ENCODE measurements around the gene TTYH2.
A peak's percentile ranks its signal among the peaks of the same experiment; 100 is the strongest.
"Not testable (repeated sequence)": the region's sequence is repeated elsewhere in the genome, so short reads cannot be mapped to it uniquely, and the experiment has no call there.

Gene TTYH2

GRCh38 chr17:74267054-74267453, 53.7 kb downstream of the TTYH2 start:
- DNase-seq (ENCODE audit: low spot score) = not testable (repeated sequence)

- DNase-seq (ENCODE audit: low spot score) = no peak
Measured at GRCh38 chr17:74267579-74267978, 54.2 kb downstream of the TTYH2 start.

- DNase-seq (ENCODE audit: low spot score) = no peak
Measured at GRCh38 chr17:74267987-74268499, 54.7 kb downstream of the TTYH2 start.

- DNase-seq (ENCODE audit: low spot score) = no peak
Measured at GRCh38 chr17:74268558-74268957, 55.2 kb downstream of the TTYH2 start.

- no peak for DNase-seq (ENCODE audit: low spot score)
Measured at GRCh38 chr17:74270333-74270732, 57.0 kb downstream of the TTYH2 start.

GRCh38 chr17:74271281-74271680, 57.9 kb downstream of the TTYH2 start:
- no peak for DNase-seq (ENCODE audit: low spot score)

GRCh38 chr17:74271901-74272561, 58.7 kb downstream of the TTYH2 start:
- DNase-seq (ENCODE audit: low spot score) = peak; percentile 74

GRCh38 chr17:74272731-74273201, 59.4 kb downstream of the TTYH2 start:
- DNase-seq (ENCODE audit: low spot score) = no peak

GRCh38 chr17:74274060-74274708, 60.8 kb downstream of the TTYH2 start, which contains the start of gene DNAI2:
Gene DNAI2, plus strand, starts transcription at chr17:74274234. Its CDS starts 7,584 bp downstream, at chr17:74281818.
- DNase-seq (ENCODE audit: low spot score) = no peak

GRCh38 chr17:74274709-74275340, 61.5 kb downstream of the TTYH2 start:
- no peak for DNase-seq (ENCODE audit: low spot score)

GRCh38 chr17:74276051-74276476, 62.7 kb downstream of the TTYH2 start:
- peak; percentile 40 for DNase-seq (ENCODE audit: low spot score)

GRCh38 chr17:74276541-74277009, 63.2 kb downstream of the TTYH2 start:
- peak; percentile 42 for DNase-seq (ENCODE audit: low spot score)

GRCh38 chr17:74277935-74278334, 64.6 kb downstream of the TTYH2 start:
- DNase-seq (ENCODE audit: low spot score) = no peak

GRCh38 chr17:74279617-74280016, 66.2 kb downstream of the TTYH2 start:
- not testable (repeated sequence) for DNase-seq (ENCODE audit: low spot score)

GRCh38 chr17:74280093-74280513, 66.7 kb downstream of the TTYH2 start:
- DNase-seq (ENCODE audit: low spot score) = no peak

- no peak for DNase-seq (ENCODE audit: low spot score)
Measured at GRCh38 chr17:74281799-74282198, 68.4 kb downstream of the TTYH2 start.

GRCh38 chr17:74282274-74282586, 68.9 kb downstream of the TTYH2 start:
- DNase-seq (ENCODE audit: low spot score) = not testable (repeated sequence)

GRCh38 chr17:74282587-74283370, 69.4 kb downstream of the TTYH2 start:
- DNase-seq (ENCODE audit: low spot score) = peak; percentile 68

GRCh38 chr17:74283371-74283673, 70.0 kb downstream of the TTYH2 start:
- DNase-seq (ENCODE audit: low spot score) = no peak

- DNase-seq (ENCODE audit: low spot score) = no peak
Measured at GRCh38 chr17:74287031-74287602, 73.7 kb downstream of the TTYH2 start.

- no peak for DNase-seq (ENCODE audit: low spot score)
Measured at GRCh38 chr17:74288785-74289184, 75.4 kb downstream of the TTYH2 start.

GRCh38 chr17:74289688-74290087, 76.3 kb downstream of the TTYH2 start:
- DNase-seq (ENCODE audit: low spot score) = no peak
